HCT116 (cell line): ENCODE data around the gene ZNF576.

Experiments
- ATF3 ChIP-seq: IDR thresholded peaks from 2 replicates; pipeline ENCODE4 v1.6.1; 2012
- CTCF ChIP-seq, 3 experiments: fragments of 200-600 bp in 1 of 3; sonication (generic) in 1 of 3; IDR thresholded peaks in 2 of 3; conservative IDR thresholded peaks in 1 of 3; 2 replicates each; pipeline ENCODE4 v1.5.1; 2012 to 2017; ENCODE audit warnings: low read depth in 2 of 3, low read length in 2 of 3, antibody characterized with exemption in 1 of 3, borderline replicate concordance in 1 of 3, control low read depth in 1 of 3, mild to moderate bottlenecking in 1 of 3, mixed read lengths in 1 of 3, mixed run types in 1 of 3, moderate library complexity in 1 of 3; ENCODE audit not compliant: insufficient read depth in 1 of 3
- ELF1 ChIP-seq: IDR thresholded peaks from 2 replicates; pipeline ENCODE4 v1.6.1; 2012; ENCODE audit warnings: low read depth, borderline replicate concordance
- EZH2 ChIP-seq: fragments of 200-600 bp; sonication (generic); IDR thresholded peaks from 2 replicates; pipeline ENCODE4 v1.6.1; 2017; ENCODE audit warnings: antibody characterized with exemption, mixed run types
- EZH2phosphoT487 ChIP-seq: fragments of 200-600 bp; IDR thresholded peaks from 2 replicates; pipeline ENCODE4 v1.6.1; 2018; ENCODE audit warnings: antibody characterized with exemption, borderline replicate concordance
- POLR2AphosphoS5 ChIP-seq: IDR thresholded peaks from 2 replicates; pipeline ENCODE4 v1.6.1; 2011; ENCODE audit warnings: mild to moderate bottlenecking, low read depth, low read length, moderate library complexity
- RAD21 ChIP-seq: IDR thresholded peaks from 2 replicates; pipeline ENCODE4 v1.6.1; 2012; ENCODE audit warnings: low read depth, mild to moderate bottlenecking
- REST ChIP-seq: IDR thresholded peaks from 2 replicates; pipeline ENCODE4 v1.6.1; 2012; ENCODE audit warnings: low read depth
- YY1 ChIP-seq: IDR thresholded peaks from 2 replicates; pipeline ENCODE4 v1.6.1; 2011; ENCODE audit warnings: low read length, low read depth, moderate library complexity, mild to moderate bottlenecking; ENCODE audit not compliant: insufficient replicate concordance; ENCODE audit errors: extremely low read depth

GRCh38 chr19:43607238-43608205 lies 11.1 kb downstream of the ZNF576 start:
- TF ChIP-seq CTCF (IDR thresholded peaks at IDR 0.05 in 2 of 3, conservative IDR thresholded peaks at IDR 0.05 in 1 of 3; ENCODE audit: borderline replicate concordance in 1 of 3, insufficient read depth in 1 of 3, low read depth in 2 of 3, low read length in 2 of 3) (no peak), EZH2 (no peak), REST (no peak), EZH2phosphoT487 (no peak), ATF3 (no peak), ELF1 (no peak), RAD21 (no peak), POLR2AphosphoS5 (no peak), YY1 (no peak)
